Ovary (tissue), 3 donors: Measurements from ENCODE around the gene MAP3K7.

Experiments used
- CTCF ChIP-seq, 3 donors: fragments of 450-650 bp in 2 of 3; fragments of 200-600 bp in 1 of 3; IDR thresholded peaks; one replicate each; pipeline versions ENCODE4 v1.5.1 to v1.8.0; 2016 to 2022; ENCODE audit warnings: antibody characterized with exemption in 3 of 3, mild to moderate bottlenecking in 1 of 3
- EP300 ChIP-seq: sonication (generic); formaldehyde crosslinking; IDR thresholded peaks from one replicate; pipeline ENCODE4 v1.6.1; 2017; ENCODE audit warnings: antibody characterized with exemption
- POLR2A ChIP-seq: fragments of 450-650 bp; IDR thresholded peaks from one replicate; pipeline ENCODE4 v1.6.1; 2017; ENCODE audit warnings: antibody characterized with exemption, mild to moderate bottlenecking, moderate library complexity
- donor health status: DM: no; HTN: no; CAD: no.

- no peak for TF ChIP-seq POLR2A
- no peak for TF ChIP-seq EP300
- no peak for TF ChIP-seq CTCF (IDR thresholded peaks at IDR 0.05)
These were observed 119.3 kb downstream of the MAP3K7 start for GRCh38 chr6:90467546-90467945.
